GM19240 (cell line): ENCODE results near the gene OTOP2.
A peak's percentile ranks its signal among the peaks of the same experiment; 100 is the strongest.
"Not testable (repeated sequence)": the region's sequence is repeated elsewhere in the genome, so short reads cannot be mapped to it uniquely, and the experiment has no call there.

Experiments used
- DNase-seq: peaks from one replicate; pipeline ENCODE4 v3.0.0; 2011; ENCODE audit warnings: low spot score; ENCODE audit not compliant: insufficient read length

Gene OTOP2

GRCh38 chr17:74971069-74971841, 47.2 kb downstream of the OTOP2 start:
- no peak for DNase-seq

- no peak for DNase-seq
These were observed 47.7 kb downstream of the OTOP2 start for GRCh38 chr17:74971842-74972106.

GRCh38 chr17:74972107-74972972, 48.3 kb downstream of the OTOP2 start, which contains the start of gene HID1:
Gene HID1 (minus strand): TSS chr17:74972759. CDS start chr17:74972656, 103 bp downstream.
- peak; percentile 56 for DNase-seq

- DNase-seq = no peak
These were observed 48.9 kb downstream of the OTOP2 start for GRCh38 chr17:74972973-74973328.

GRCh38 chr17:74975943-74976342, 51.9 kb downstream of the OTOP2 start:
- DNase-seq = no peak

- no peak for DNase-seq
These were observed 53.7 kb downstream of the OTOP2 start for GRCh38 chr17:74977802-74978201.

GRCh38 chr17:74978240-74978639, 54.2 kb downstream of the OTOP2 start:
- no peak for DNase-seq

GRCh38 chr17:74979408-74980146, 55.5 kb downstream of the OTOP2 start:
- no peak for DNase-seq

- no peak for DNase-seq
These were observed 57.4 kb downstream of the OTOP2 start for GRCh38 chr17:74981318-74981978.

- DNase-seq = no peak
These were observed 58.0 kb downstream of the OTOP2 start for GRCh38 chr17:74981979-74982662.

- DNase-seq = not testable (repeated sequence)
These were observed 58.7 kb downstream of the OTOP2 start for GRCh38 chr17:74982663-74983313.
